HepG2 (cell line): ENCODE data around the gene CCDC150. TPM values are rescaled to one million over a fixed set of nuclear protein-coding genes. Genes with fewer than 3 reads are reported as not detected.

ENCODE experiments used
- ATAC-seq: fragments of 200-7000 bp; cut with Tn5 transposase; 3 replicates; pipeline ENCODE4 v1.9.1; 2020; ENCODE audit warnings: mild to moderate bottlenecking, moderate library complexity
- BruUV-seq: library from RNA; stranded (reverse); fragments of 400-500 nt; replicated peaks from 2 replicates; lab custom pipeline; 2021; lab: Mats Ljungman, UMichigan
- CTCF ChIA-PET: fragments of 300-600 bp; formaldehyde crosslinking; extraction: SDS; loops from one replicate; lab custom pipeline; 2021; ENCODE audit warnings: low total read pairs, inconsistent platforms, low intra/inter-chr PET ratio; lab: Yijun Ruan, JAX
- POLR2A ChIA-PET: fragments of 350-600 bp; sonication (Branson Sonifier 250); formaldehyde crosslinking; loops from one replicate; lab custom pipeline; 2020; ENCODE audit warnings: antibody characterized with exemption, inconsistent platforms; lab: Yijun Ruan, JAX
- DNase-seq: peaks from one replicate; pipeline ENCODE4 v3.0.0-alpha.2; 2015; ENCODE audit warnings: low spot score
- FAIRE-seq: peaks from 3 replicates; lab custom pipeline; 2011; peaks lifted over from hg19 to GRCh38; lab: Jason Lieb, UNC
- H2AFZ ChIP-seq: one replicate; pipeline ENCODE4 v1.6.1; 2011; ENCODE audit warnings: low read length, inconsistent platforms
- H3K27ac ChIP-seq: fragments of 300-600 bp; 3 replicates; pipeline ENCODE4 v1.8.0; 2011; ENCODE audit warnings: mixed run types, mild to moderate bottlenecking, mixed read lengths, low read length, inconsistent platforms; ENCODE audit not compliant: insufficient read depth; ENCODE audit errors: extremely low read length
- H3K27me3 ChIP-seq, 2 experiments: fragments of 200-600 bp in 1 of 2; 2 replicates in 1 of 2; 3 replicates in 1 of 2; pipeline versions ENCODE4 v1.6.0 to v1.8.0; 2011; ENCODE audit warnings: low read length in 2 of 2, mild to moderate bottlenecking in 2 of 2, moderate library complexity in 2 of 2, inconsistent platforms in 1 of 2; ENCODE audit not compliant: insufficient read depth in 2 of 2, control insufficient read depth in 1 of 2
- H3K36me3 ChIP-seq, 2 experiments: fragments of 200-600 bp in 1 of 2; replicated peaks in 1 of 2; 2 replicates in 1 of 2; 3 replicates in 1 of 2; pipeline versions ENCODE4 v1.5.1 to v1.8.0; 2011; ENCODE audit warnings: low read length in 2 of 2, inconsistent platforms in 1 of 2; ENCODE audit not compliant: insufficient read depth in 2 of 2, control insufficient read depth in 1 of 2
- H3K4me1 ChIP-seq: 2 replicates; pipeline ENCODE4 v1.5.1; 2012; ENCODE audit warnings: low read length, inconsistent platforms; ENCODE audit not compliant: insufficient read depth
- H3K4me2 ChIP-seq: 2 replicates; pipeline ENCODE4 v1.6.0; 2011; ENCODE audit warnings: low read depth, low read length, inconsistent platforms
- H3K4me3 ChIP-seq, 3 experiments: fragments of 200-600 bp in 1 of 3; sonication (generic), shearing (Covaris generic) in 1 of 3; replicated peaks in 1 of 3; 2 replicates each; pipeline ENCODE4 v1.5.1; 2011 to 2016; ENCODE audit warnings: low read length in 3 of 3, inconsistent platforms in 2 of 3, low read depth in 2 of 3, mild to moderate bottlenecking in 2 of 3, control low read depth in 1 of 3, mixed read lengths in 1 of 3; ENCODE audit not compliant: insufficient read depth in 1 of 3
- H3K79me2 ChIP-seq: one replicate; pipeline ENCODE4 v1.6.1; 2011; ENCODE audit warnings: low read length, inconsistent platforms; ENCODE audit not compliant: insufficient read depth
- H3K9ac ChIP-seq: 2 replicates; pipeline ENCODE4 v1.6.0; 2011; ENCODE audit warnings: mild to moderate bottlenecking, low read depth, low read length, inconsistent platforms; ENCODE audit not compliant: insufficient read depth
- H3K9me3 ChIP-seq: 2 replicates; pipeline ENCODE4 v1.5.1; 2012; ENCODE audit warnings: mild to moderate bottlenecking, low read length
- H4K20me1 ChIP-seq: 2 replicates; pipeline ENCODE4 v1.6.0; 2011; ENCODE audit warnings: inconsistent platforms, mild to moderate bottlenecking, low read length, moderate library complexity; ENCODE audit not compliant: insufficient read depth
- CEBPZ ChIP-seq: IDR thresholded peaks from 2 replicates; pipeline ENCODE4 v1.6.1; 2012; ENCODE audit warnings: low read length, improper control_type of control experiment
- FOXM1 ChIP-seq: sonication (generic); formaldehyde crosslinking; IDR thresholded peaks from 2 replicates; pipeline ENCODE4 v1.5.0; 2020; ENCODE audit warnings: missing genetic modification reagents
- FUBP1 ChIP-seq: sonication (generic); formaldehyde crosslinking; IDR thresholded peaks from 2 replicates; pipeline ENCODE4 v1.5.1; 2020; ENCODE audit warnings: missing genetic modification reagents, mild to moderate bottlenecking, borderline replicate concordance
- MTA1 ChIP-seq: sonication (generic); formaldehyde crosslinking; IDR thresholded peaks from 2 replicates; pipeline ENCODE4 v1.4.0; 2020; ENCODE audit warnings: missing genetic modification reagents, mild to moderate bottlenecking, borderline replicate concordance
- NR0B2 ChIP-seq: sonication (generic); formaldehyde crosslinking; IDR thresholded peaks from 2 replicates; pipeline ENCODE4 v1.4.0; 2020; ENCODE audit warnings: mild to moderate bottlenecking, missing genetic modification reagents
- PBX2 ChIP-seq: IDR thresholded peaks from 2 replicates; pipeline ENCODE4 v1.6.1; 2016; ENCODE audit warnings: control low read depth
- ZNF335 ChIP-seq: sonication (generic); formaldehyde crosslinking; IDR thresholded peaks from 2 replicates; pipeline ENCODE4 v1.4.0; 2020; ENCODE audit warnings: missing genetic modification reagents
- WGBS: methylation state at CpG from one replicate; pipeline ENCODE4 v1.1.6; 2017; ENCODE audit warnings: low lambda C conversion rate; 5-methylcytosine and 5-hydroxymethylcytosine counted together
- in situ Hi-C: cut with HindIII; loops from 2 replicates; pipeline ENCODE4 v1.10.0; 2017; ENCODE audit warnings: low pct_unique_long_range_greater_than_20kb; ENCODE audit not compliant: extremely low pct_ligation_motif_present
- intact Hi-C: fragments of 100-400 bp; cut with micrococcal nuclease; formaldehyde crosslinking; loops from one replicate; pipeline ENCODE4 v1.10.0; 2022; ENCODE audit not compliant: unreplicated experiment
- polyA plus RNA-seq, 8 experiments: library from polyadenylated mRNA; depleted of rRNA in 3 of 8; stranded (reverse) in 7 of 8; unstranded in 1 of 8; fragments of >200 nt; fragmentation: Illumina TruSeq in 4 of 8; extraction: Trizol in 4 of 8; gene quantifications; 2 replicates each; pipeline versions ENCODE4 v1.2.1 to v1.2.3, GENCODE V29; 2011 to 2016; ENCODE audit warnings: low read depth in 4 of 8, missing spikeins in 1 of 8, mixed read lengths in 1 of 8; ENCODE audit not compliant: insufficient read depth in 1 of 8
- total RNA-seq, 5 experiments: library from RNA; depleted of rRNA; stranded (reverse); fragments of >200 nt; fragmentation: Illumina TruSeq; extraction: Trizol; gene quantifications; 2 replicates each; pipeline ENCODE4 v1.2.3, GENCODE V29; 2016; ENCODE audit warnings: low read depth in 1 of 5

Gene CCDC150
- total and polyA plus RNA-seq, 2 of the 13 experiments (the other 11 are each of a cell fraction or from before 2014, with no cell fraction given): 14.9 to 32.6 TPM

- TF ChIP-seq NR0B2 (no peak), MTA1 (no peak), PBX2 (CRISPR knock-in tag) (no peak), ZNF335 (no peak), FUBP1 (no peak), FOXM1 (CRISPR knock-in tag) (no peak)
Measured at GRCh38 chr2:196725218-196725617, 85.7 kb downstream of the CCDC150 start (continued).

GRCh38 chr2:196725882-196726281 is 86.4 kb downstream of the CCDC150 start:
- no peak overlapping the region for H3K27ac ChIP-seq
- no peak for ATAC-seq
- no peak for TF ChIP-seq CEBPZ
- TF ChIP-seq, all 625 proteins: peak for 0
- WGBS: 93% methylated on average over 4 of the region's 4 CpGs
- H3K79me2 ChIP-seq: no peaks in the 10 kb centered on the region
- H3K4me3 ChIP-seq: no peak overlapping the region
- no peaks in the 10 kb centered on the region for H3K27me3 ChIP-seq
- DNase-seq: no peak
- no peaks in the 10 kb centered on the region for H3K9me3 ChIP-seq
- FAIRE-seq: no peak
- ChIA-PET POLR2A (no interaction called here), CTCF (no interaction called here)
- peaks cover 21% of the 10 kb centered on the region for H3K4me1 ChIP-seq
- H3K4me2 ChIP-seq: no peak overlapping the region
- in situ Hi-C loops (no loop called here), intact Hi-C loops (no loop called here)
- H4K20me1 ChIP-seq: no peaks in the 10 kb centered on the region
- H3K9ac ChIP-seq: no peak overlapping the region
- BruUV-seq: no TSS peak
- H2AFZ ChIP-seq: no peak overlapping the region
- peaks cover 3 to 11% of the 10 kb centered on the region in 2 experiments; a peak in 4 of 5 replicates for H3K36me3 ChIP-seq
